Left lung (tissue), 10 donors: Measurements from ENCODE around the gene KRTAP10-1. TPM values are rescaled to one million over a fixed set of nuclear protein-coding genes. Genes with fewer than 3 reads are reported as not detected.

Source experiments
- ATAC-seq: fragments of 200-7000 bp; cut with Tn5 transposase; one replicate; pipeline ENCODE4 v1.9.1; 2020; ENCODE audit warnings: moderate library complexity
- DNase-seq, 4 donors: peaks; one replicate each; pipeline ENCODE4 v3.0.0-alpha.2; 2013 to 2020
- H3K27ac ChIP-seq, 2 donors: fragments of 200-600 bp; sonication (generic) in 1 of 2; one replicate each; pipeline versions ENCODE4 v1.5.0 to v1.8.0; 2020 to 2021
- H3K27me3 ChIP-seq, 2 donors: fragments of 200-600 bp; sonication (generic) in 1 of 2; one replicate each; pipeline versions ENCODE4 v1.5.0 to v1.8.0; 2020 to 2021
- H3K36me3 ChIP-seq, 2 donors: fragments of 200-600 bp; sonication (generic) in 1 of 2; one replicate each; pipeline versions ENCODE4 v1.5.0 to v1.8.0; 2020 to 2021
- H3K4me1 ChIP-seq, 2 donors: fragments of 200-600 bp; one replicate each; pipeline ENCODE4 v1.8.0; 2021
- H3K4me3 ChIP-seq, 2 donors: fragments of 200-600 bp; sonication (generic) in 1 of 2; one replicate each; pipeline versions ENCODE4 v1.5.0 to v1.8.0; 2020 to 2021; ENCODE audit warnings: mild to moderate bottlenecking in 1 of 2
- H3K9me3 ChIP-seq, 2 donors: fragments of 200-600 bp; sonication (generic) in 1 of 2; one replicate each; pipeline versions ENCODE4 v1.5.0 to v1.8.0; 2020 to 2021
- intact Hi-C, 2 donors: fragments of 100-400 bp; cut with DNase I; formaldehyde crosslinking; loops; one replicate each; pipeline versions ENCODE4 v1.11.2 to v1.14.2; 2022
- polyA plus RNA-seq, 6 donors: library from polyadenylated mRNA; unstranded; fragments of 120-200 nt; gene quantifications; one replicate each; pipeline ENCODE4 v1.2.1, GENCODE V29; 2013; ENCODE audit not compliant: insufficient read length in 6 of 6
- total RNA-seq, 2 donors: library from RNA; stranded (reverse); fragmentation: NEBNext Ultra II Directional; extraction: Animal tissue kit (Norgen Biotek cat#: 25700); gene quantifications; one replicate each; pipeline ENCODE4 v1.2.1, GENCODE V29; 2021
- TF ChIP-seq, protein P1 (sequence below), 2 donors: fragments of 200-600 bp; sonication (generic) in 1 of 2; IDR thresholded peaks; one replicate each; pipeline versions ENCODE4 v1.5.0 to v1.8.0; 2021; ENCODE audit warnings: antibody characterized with exemption in 2 of 2
- donor health status: DM: no; HTN: yes; CAD: no.
- donor health status: DM: no; HTN: no; CAD: no.

Gene KRTAP10-1
- total and polyA plus RNA-seq, 8 donors: not detected

- Histone ChIP-seq H3K36me3 (no peaks in the 10 kb centered on the region), H3K4me3 (no peak overlapping the region), H3K9me3 (peaks cover 0 to 3% of the 10 kb centered on the region in 2 donors), H3K4me1 (no peaks in the 10 kb centered on the region), H3K27ac (no peak overlapping the region), H3K27me3 (peaks cover 0 to 46% of the 10 kb centered on the region in 2 donors)
- no peak for ATAC-seq
- no peak for DNase-seq
- intact Hi-C loops: no loop called here
- TF ChIP-seq, protein P1, sequence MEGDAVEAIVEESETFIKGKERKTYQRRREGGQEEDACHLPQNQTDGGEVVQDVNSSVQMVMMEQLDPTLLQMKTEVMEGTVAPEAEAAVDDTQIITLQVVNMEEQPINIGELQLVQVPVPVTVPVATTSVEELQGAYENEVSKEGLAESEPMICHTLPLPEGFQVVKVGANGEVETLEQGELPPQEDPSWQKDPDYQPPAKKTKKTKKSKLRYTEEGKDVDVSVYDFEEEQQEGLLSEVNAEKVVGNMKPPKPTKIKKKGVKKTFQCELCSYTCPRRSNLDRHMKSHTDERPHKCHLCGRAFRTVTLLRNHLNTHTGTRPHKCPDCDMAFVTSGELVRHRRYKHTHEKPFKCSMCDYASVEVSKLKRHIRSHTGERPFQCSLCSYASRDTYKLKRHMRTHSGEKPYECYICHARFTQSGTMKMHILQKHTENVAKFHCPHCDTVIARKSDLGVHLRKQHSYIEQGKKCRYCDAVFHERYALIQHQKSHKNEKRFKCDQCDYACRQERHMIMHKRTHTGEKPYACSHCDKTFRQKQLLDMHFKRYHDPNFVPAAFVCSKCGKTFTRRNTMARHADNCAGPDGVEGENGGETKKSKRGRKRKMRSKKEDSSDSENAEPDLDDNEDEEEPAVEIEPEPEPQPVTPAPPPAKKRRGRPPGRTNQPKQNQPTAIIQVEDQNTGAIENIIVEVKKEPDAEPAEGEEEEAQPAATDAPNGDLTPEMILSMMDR (IDR thresholded peaks at IDR 0.05): no peak
Measured at GRCh38 chr21:44516828-44517174, 23.2 kb downstream of the KRTAP10-1 start.

DNA sequence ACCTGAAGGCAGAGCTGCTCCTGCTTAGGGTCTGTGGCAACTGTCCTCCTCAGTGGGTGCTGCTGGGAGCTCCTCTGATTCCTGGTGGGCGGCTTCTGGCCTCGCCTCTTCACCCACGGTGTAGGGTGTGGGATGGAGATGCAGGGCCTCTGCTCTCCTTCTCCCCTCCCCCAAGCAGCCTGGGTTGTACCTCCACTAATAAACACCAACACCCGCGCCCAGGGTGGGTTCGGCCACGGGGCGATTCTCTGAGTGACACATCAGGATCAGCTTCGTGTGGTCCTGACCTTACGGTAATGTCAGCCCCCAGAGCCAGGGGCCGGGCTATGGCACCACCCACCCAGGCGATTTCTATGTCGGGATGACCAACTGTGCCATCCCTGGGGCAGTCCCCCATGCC lies 23.7 kb downstream of the KRTAP10-1 start:
- ATAC-seq: no peak
- H3K27ac ChIP-seq: no peak overlapping the region
- intact Hi-C loops: no loop called here
- H3K36me3 ChIP-seq: no peaks in the 10 kb centered on the region
- peak in 1 of 4 donors; percentile 72 for DNase-seq
- no peak overlapping the region for H3K4me3 ChIP-seq
- H3K9me3 ChIP-seq: peaks cover 0 to 3% of the 10 kb centered on the region in 2 donors
- no peaks in the 10 kb centered on the region for H3K4me1 ChIP-seq
- TF ChIP-seq, protein P1 (IDR thresholded peaks at IDR 0.05): no peak
- peaks cover 0 to 46% of the 10 kb centered on the region in 2 donors for H3K27me3 ChIP-seq

DNA sequence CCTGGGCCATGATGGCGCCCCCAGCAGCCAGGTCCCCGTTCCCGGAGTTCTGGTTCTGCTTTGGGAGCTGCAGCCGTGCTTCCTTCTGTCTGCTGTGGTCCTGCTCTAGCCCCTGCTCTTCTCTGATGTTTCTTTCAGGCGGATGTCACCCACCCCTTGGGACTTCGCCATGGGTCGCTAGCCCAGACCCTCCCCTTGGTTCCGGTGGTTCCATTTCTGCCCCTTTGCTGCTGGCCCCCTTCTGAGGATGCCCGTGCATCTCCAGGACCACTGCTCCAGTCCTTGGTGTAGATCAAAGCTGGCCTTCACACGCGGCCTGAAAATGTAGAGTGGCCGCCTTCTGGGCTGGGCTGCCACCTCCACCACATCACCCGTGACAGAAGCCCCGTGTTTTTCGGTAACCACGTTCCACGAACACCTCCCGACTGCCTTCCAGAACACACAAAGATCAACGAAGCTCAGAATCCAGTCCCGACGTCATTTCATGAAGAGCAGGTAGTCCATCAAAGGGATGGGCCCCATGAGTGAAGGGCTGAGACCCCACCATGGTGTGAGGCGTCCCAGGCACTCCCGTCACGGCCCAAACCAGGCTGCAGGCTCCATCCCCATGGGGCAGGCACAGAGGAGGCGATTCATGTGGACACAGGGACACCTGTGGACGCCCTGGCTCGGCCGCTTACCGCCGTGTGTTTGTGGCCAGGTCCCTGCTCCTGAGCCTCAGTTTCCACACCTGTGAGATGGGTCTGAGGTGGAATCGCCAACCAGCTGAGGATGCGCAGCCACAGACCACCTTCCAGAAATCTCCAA lies 24.4 kb downstream of the KRTAP10-1 start:
- ATAC-seq (no peak), DNase-seq (peak in 1 of 4 donors; percentile 63)
- H3K4me3 ChIP-seq: no peak overlapping the region
- no peaks in the 10 kb centered on the region for H3K36me3 ChIP-seq
- peaks cover 0 to 3% of the 10 kb centered on the region in 2 donors for H3K9me3 ChIP-seq
- peaks cover 0 to 44% of the 10 kb centered on the region in 2 donors for H3K27me3 ChIP-seq
- TF ChIP-seq, protein P1 (IDR thresholded peaks at IDR 0.05): no peak
- intact Hi-C loops: no loop called here
- H3K4me1 ChIP-seq: peaks cover 0 to 5% of the 10 kb centered on the region in 2 donors
- H3K27ac ChIP-seq: no peak overlapping the region

DNA sequence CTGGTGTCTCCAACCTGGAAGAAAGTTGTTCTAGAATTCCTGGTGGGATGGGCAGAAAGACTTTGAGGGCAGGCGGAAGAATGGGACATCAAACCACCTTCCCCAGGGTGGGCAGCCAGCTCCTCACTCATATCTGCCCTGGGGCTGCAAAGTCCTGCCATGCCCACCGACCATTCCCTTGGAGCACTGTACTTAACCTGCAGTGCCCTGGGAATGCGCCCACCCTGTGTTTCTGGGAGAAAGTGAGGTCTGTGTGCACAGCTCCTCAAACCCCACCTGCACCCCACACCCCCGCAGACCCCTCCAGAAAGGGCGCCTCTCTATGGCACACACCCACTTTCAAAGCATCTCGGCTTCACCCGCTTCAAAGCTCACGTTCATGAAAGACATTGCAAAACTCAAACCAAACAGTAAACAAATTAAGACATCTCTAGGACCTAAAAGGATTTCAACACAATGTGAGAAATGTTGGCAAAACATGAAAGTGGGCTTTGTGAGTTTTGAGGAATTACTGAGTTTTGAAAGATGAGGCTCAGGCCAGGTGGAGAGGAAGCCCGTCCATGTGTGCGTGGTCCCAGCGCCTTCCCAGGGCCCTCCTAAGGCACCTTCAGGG lies 25.1 kb downstream of the KRTAP10-1 start:
- Histone ChIP-seq H3K4me3 (no peak overlapping the region), H3K9me3 (peaks cover 0 to 3% of the 10 kb centered on the region in 2 donors), H3K27me3 (peaks cover 0 to 44% of the 10 kb centered on the region in 2 donors), H3K36me3 (no peaks in the 10 kb centered on the region), H3K27ac (no peak overlapping the region), H3K4me1 (peaks cover 0 to 8% of the 10 kb centered on the region in 2 donors)
- TF ChIP-seq, protein P1 (IDR thresholded peaks at IDR 0.05): no peak
- intact Hi-C loops: no loop called here
- DNase-seq: peak in 1 of 4 donors; percentile 48
- ATAC-seq: no peak

DNA sequence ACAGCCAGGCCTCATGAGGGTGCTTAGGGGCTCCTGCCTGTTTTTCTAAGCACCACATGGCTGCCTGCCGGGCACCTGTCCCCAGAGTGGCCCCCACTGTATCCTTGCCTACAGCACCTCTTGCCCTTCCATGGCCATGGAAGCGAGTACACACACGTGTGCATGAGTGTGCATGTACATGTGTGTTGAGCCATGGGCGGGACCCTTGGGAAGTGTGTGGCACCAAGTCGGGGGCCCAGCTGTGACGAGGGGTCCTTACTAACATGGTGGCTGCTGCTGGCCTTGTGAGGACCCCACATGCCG lies 25.8 kb downstream of the KRTAP10-1 start:
- H3K27ac ChIP-seq: no peak overlapping the region
- peaks cover 0 to 44% of the 10 kb centered on the region in 2 donors for H3K27me3 ChIP-seq
- TF ChIP-seq, protein P1 (IDR thresholded peaks at IDR 0.05): no peak
- no peak overlapping the region for H3K4me3 ChIP-seq
- no peak for ATAC-seq
- no peaks in the 10 kb centered on the region for H3K36me3 ChIP-seq
- DNase-seq: peak in 1 of 4 donors; percentile 54
- intact Hi-C loops: no loop called here
- H3K9me3 ChIP-seq: peaks cover 0 to 3% of the 10 kb centered on the region in 2 donors
- H3K4me1 ChIP-seq: peaks cover 0 to 8% of the 10 kb centered on the region in 2 donors
